Cardiac ventricle fibroblast (primary cell): Measurements from ENCODE around the gene OR52M1. TPM values are rescaled to one million over a fixed set of nuclear protein-coding genes. Genes with fewer than 3 reads are reported as not detected.

Experiments
- total RNA-seq: library from RNA; depleted of rRNA; stranded (reverse); fragments of >200 nt; gene quantifications from 2 replicates; pipeline ENCODE4 v1.2.3, GENCODE V29; 2015

Gene OR52M1, protein sequence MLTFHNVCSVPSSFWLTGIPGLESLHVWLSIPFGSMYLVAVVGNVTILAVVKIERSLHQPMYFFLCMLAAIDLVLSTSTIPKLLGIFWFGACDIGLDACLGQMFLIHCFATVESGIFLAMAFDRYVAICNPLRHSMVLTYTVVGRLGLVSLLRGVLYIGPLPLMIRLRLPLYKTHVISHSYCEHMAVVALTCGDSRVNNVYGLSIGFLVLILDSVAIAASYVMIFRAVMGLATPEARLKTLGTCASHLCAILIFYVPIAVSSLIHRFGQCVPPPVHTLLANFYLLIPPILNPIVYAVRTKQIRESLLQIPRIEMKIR
- not detected in 2 replicates for total RNA-seq

DNA sequence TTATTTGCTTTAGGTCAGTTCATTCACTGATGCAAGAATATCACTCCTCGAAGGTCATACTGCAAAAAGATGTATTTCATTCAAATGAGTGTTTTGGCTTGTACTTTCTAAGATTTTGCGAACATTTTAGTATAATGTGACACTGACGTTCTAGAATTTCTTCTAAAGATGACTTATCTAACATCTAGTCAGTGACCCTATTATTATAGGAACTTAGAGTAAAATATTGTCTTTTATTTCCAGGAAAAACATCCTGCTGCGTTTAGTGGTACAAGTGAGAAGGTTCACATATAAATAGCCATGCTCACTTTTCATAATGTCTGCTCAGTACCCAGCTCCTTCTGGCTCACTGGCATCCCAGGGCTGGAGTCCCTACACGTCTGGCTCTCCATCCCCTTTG is at the start of gene OR52M1:
Gene OR52M1, plus strand, starts transcription at position 301 of the 400 bp plus-strand sequence. Its CDS starts 0 bp downstream, at position 301.

GRCh38 chr11:4581443-4581842 is 36.5 kb downstream of the OR52M1 start, which contains the start of gene OR52I2:
Gene OR52I2, plus strand, starts transcription at chr11:4581743.

DNA sequence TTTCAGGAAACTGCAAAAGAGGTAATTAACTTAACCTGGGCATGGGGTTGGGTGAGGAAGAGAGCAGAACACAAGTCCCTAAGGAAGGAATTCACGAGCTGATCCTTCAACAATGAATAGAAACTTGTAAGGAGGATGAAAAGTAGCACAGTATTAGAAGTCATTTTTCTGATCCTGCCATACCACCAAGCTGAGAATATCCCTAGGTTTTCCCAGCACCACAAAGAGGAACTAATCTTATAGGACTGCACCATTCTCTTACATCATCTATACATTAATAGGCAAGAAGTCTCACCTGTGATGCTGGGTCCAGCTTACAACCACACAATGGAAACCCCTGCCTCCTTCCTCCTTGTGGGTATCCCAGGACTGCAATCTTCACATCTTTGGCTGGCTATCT is 48.7 kb downstream of the OR52M1 start, which contains the start of gene OR52I1:
Gene OR52I1, plus strand, starts transcription at position 301 of the 400 bp plus-strand sequence. Its CDS starts 0 bp downstream, at position 301.

Other genes with a start within 250 kb of the OR52M1 start
- not detected in 2 replicates for gene OR52B4, start 176.8 kb upstream of the OR52M1 start, total RNA-seq
- gene TRIM21, start 151.5 kb upstream of the OR52M1 start, total RNA-seq, result 10.6 and 11.3 TPM in 2 replicates
- gene OR52K2, start 95.9 kb upstream of the OR52M1 start, total RNA-seq, result not detected in 2 replicates
- not detected in 2 replicates for gene OR52K1, start 62.5 kb upstream of the OR52M1 start, total RNA-seq
- gene OR52I2, start 36.6 kb downstream of the OR52M1 start, total RNA-seq, result not detected in 2 replicates
- gene OR52I1, start 48.8 kb downstream of the OR52M1 start, total RNA-seq, result not detected in 2 replicates
- 11.2 and 12.8 TPM in 2 replicates for gene TRIM68, start 63.0 kb downstream of the OR52M1 start, total RNA-seq
- gene OR51D1, start 92.3 kb downstream of the OR52M1 start, total RNA-seq, result not detected in 2 replicates
- gene OR51E1, start 98.8 kb downstream of the OR52M1 start, total RNA-seq, result not detected in 2 replicates
- gene OR51E2, start 152.7 kb downstream of the OR52M1 start, total RNA-seq, result not detected in 2 replicates
- not detected in 2 replicates for gene MMP26, start 159.6 kb downstream of the OR52M1 start, total RNA-seq
- not detected in 2 replicates for gene OR51F1, start 224.7 kb downstream of the OR52M1 start, total RNA-seq